NB4 (cell line): ENCODE measurements around the gene PNCK.

Experiments
- CTCF ChIP-seq: IDR thresholded peaks from one replicate; pipeline ENCODE4 v1.5.1; 2012; ENCODE audit warnings: low read depth, low read length
- MAX ChIP-seq: IDR thresholded peaks from 2 replicates; pipeline ENCODE4 v1.6.1; 2011; ENCODE audit warnings: low read depth, low read length
- POLR2A ChIP-seq: IDR thresholded peaks from 2 replicates; pipeline ENCODE4 v1.6.1; 2011; ENCODE audit warnings: mild to moderate bottlenecking; ENCODE audit not compliant: insufficient read length; ENCODE audit errors: extremely low read depth

- no peak for TF ChIP-seq CTCF
- no peak for TF ChIP-seq POLR2A
- no peak for TF ChIP-seq MAX
These were observed 14.5 kb upstream of the PNCK start for GRCh38 chrX:153688071-153688470.
